ENCODE data around the gene OSBPL3.
"Not testable (repeated sequence)": the region's sequence is repeated elsewhere in the genome, so short reads cannot be mapped to it uniquely, and the experiment has no call there.

Gene OSBPL3

GRCh38 chr7:24979863-24980533 is at the start of gene OSBPL3:
Gene OSBPL3, minus strand, starts transcription at chr7:24980178. Its CDS starts 87,706 bp downstream, at chr7:24892472.
- peak; percentile 94 for DNase-seq

GRCh38 chr7:25029075-25029474 is 49.1 kb upstream of the OSBPL3 start:
- no peak for DNase-seq

- DNase-seq, result no peak
Observed at GRCh38 chr7:25028370-25029021, 48.5 kb upstream of the OSBPL3 start.

- DNase-seq, result no peak
Observed at GRCh38 chr7:25026156-25026555, 46.2 kb upstream of the OSBPL3 start.

GRCh38 chr7:25025218-25025671 is 45.3 kb upstream of the OSBPL3 start:
- no peak for DNase-seq

- no peak for DNase-seq
Observed at GRCh38 chr7:25024066-25024465, 44.1 kb upstream of the OSBPL3 start.

- not testable (repeated sequence) for DNase-seq
Observed at GRCh38 chr7:25017671-25018070, 37.7 kb upstream of the OSBPL3 start.

- no peak for DNase-seq
Observed at GRCh38 chr7:25014756-25015155, 34.8 kb upstream of the OSBPL3 start.

- DNase-seq, result not testable (repeated sequence)
Observed at GRCh38 chr7:25012710-25013109, 32.7 kb upstream of the OSBPL3 start.

GRCh38 chr7:25012254-25012653 is 32.3 kb upstream of the OSBPL3 start:
- no peak for DNase-seq

GRCh38 chr7:25009257-25009656 is 29.3 kb upstream of the OSBPL3 start:
- no peak for DNase-seq

GRCh38 chr7:25007668-25008067 is 27.7 kb upstream of the OSBPL3 start:
- DNase-seq, result no peak

GRCh38 chr7:25006276-25006675 is 26.3 kb upstream of the OSBPL3 start:
- DNase-seq, result no peak

GRCh38 chr7:25005658-25006057 is 25.7 kb upstream of the OSBPL3 start:
- no peak for DNase-seq

- DNase-seq, result no peak
Observed at GRCh38 chr7:25002786-25003185, 22.8 kb upstream of the OSBPL3 start.

GRCh38 chr7:24995466-24995865 is 15.5 kb upstream of the OSBPL3 start:
- no peak for DNase-seq

- DNase-seq, result no peak
Observed at GRCh38 chr7:24992314-24992713, 12.3 kb upstream of the OSBPL3 start.

GRCh38 chr7:24991353-24991752 is 11.4 kb upstream of the OSBPL3 start:
- no peak for DNase-seq

- DNase-seq, result no peak
Observed at GRCh38 chr7:24987331-24987842, 7.4 kb upstream of the OSBPL3 start.

GRCh38 chr7:24982917-24983316 is 2.9 kb upstream of the OSBPL3 start:
- no peak for DNase-seq

GRCh38 chr7:24981171-24981951 is 1.4 kb upstream of the OSBPL3 start:
- DNase-seq, result peak; percentile 35

GRCh38 chr7:24980534-24981170 is 674 bp upstream of the OSBPL3 start:
- no peak for DNase-seq

- no peak for DNase-seq
Observed at GRCh38 chr7:24979470-24979862, 512 bp downstream of the OSBPL3 start.

Measured in GOT3 (cell line).